ENCODE results near the gene MIS18A.

Gene MIS18A

DNA sequence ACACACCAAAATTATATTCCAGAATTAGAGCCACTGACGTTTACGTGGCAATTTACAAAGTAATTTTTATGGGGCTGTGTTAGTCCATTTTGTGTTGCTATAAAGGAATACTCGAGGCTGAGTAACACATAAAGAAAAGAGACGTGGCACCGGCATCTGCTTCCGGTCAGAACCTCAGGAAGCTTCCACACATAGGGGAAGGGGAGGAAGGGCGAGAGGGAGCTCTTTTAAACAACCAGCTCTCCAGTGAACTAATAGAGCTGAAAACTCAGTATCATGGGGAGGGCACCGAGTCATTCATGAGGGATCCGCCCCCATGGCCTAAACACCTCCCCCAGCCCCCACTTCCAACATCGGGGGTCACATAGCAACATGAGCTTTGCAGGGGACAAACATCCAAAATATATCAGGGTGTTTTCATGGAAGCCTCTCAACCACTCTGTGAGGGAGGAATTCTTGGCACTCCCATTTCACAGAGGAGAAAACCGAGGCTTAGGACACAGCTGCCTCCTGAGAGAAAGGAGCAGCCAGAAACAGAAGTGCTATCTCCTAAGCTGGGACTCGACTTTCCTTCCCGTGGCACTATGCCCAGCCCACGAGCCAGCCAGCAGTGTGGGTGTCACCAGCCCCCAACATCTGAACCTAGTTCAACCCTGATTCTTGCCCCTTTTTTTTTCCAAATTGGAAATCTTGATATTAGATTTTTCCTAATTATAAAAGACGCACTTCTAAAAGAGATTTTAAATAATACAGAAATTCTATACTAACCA lies 29.2 kb downstream of the MIS18A start:
- peak; percentile 44 for DNase-seq

DNA sequence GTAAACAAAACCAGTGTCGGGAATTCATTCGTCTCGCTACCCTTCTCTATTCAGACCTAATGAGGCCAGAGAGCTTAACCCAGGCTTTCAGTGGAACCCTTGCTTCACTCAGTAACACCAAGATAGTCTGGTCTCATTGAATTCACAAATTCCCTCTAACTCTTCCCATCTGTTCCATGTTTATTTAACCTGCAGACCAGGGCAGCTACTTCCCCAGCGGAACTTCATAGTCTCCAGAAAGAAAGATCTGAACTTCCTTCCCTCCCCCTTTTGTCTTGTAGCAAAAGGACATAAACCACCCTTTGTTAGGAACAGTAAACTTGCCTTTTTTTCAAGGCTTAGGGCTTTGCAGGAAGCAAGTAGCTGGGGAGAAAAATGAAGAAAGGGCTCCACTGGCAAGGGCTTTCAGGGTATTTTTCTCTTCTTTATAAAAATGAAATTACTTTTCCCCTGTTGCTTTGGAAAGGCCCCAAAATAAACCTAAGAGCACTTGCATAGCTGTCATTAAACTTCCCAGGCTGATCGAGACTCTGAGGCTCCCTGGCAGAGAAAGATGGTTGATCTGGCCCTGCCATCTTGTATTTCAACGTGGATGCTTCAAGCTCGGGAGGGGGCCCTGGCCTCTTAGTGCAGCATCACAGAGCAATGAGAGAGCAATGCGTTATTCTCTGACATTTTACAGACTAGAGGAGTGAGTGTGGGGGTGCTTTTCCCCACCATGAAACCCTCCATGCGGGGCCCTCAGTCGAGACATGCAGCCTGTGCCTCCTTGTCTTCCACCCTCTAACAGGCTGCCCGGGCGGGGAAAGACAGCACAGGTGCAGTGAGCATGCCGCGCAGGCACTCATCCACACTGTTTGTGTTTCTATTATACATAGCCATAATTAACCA lies 30.0 kb downstream of the MIS18A start:
- DNase-seq, result peak; percentile 55

DNA sequence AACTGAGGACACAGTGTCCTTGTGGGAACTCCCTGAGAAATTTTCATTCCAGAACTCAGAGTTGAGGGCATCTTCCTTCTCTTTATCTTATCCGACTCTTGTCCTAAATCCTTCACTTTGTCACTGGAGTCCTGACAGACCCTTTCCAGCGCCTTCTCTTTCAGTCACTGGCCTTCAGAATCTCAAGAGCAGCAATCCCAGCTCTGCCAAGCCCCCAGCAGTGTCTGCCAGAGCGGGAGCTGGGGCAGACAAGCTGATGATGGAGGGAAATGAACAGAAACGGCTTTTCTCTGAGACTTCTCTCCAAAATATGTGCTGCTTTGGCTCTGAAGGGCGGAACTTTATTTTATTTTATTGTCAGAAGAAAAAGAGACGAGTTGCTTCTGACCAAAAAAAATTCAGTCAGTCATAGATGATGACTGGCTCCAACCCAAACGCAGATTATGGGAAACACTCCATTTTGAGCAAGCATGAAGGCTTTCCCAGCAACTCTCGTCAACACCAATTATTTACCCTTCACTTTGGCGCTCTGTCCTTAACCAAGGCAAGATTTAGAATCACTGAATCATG lies 32.2 kb downstream of the MIS18A start:
- no peak for DNase-seq

DNA sequence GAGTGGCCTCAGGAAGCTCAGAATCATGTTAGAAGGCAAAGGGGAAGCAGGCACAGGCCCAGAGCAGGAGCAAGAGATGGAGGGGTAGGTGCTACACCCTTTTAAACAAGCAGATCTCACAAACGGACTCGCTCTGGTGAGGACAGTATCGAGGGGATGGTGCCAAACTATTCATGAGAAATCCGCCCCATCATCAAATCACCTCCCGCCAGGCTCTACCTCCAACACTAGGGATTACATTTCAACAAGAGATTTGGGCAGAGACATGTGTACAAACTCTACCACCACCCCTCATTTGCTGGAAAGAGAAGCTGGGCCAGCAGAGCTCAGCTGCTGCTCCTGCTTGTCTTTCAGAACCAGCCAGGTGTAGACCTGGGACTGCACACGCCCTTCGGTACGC lies 32.9 kb downstream of the MIS18A start:
- DNase-seq, result no peak

DNA sequence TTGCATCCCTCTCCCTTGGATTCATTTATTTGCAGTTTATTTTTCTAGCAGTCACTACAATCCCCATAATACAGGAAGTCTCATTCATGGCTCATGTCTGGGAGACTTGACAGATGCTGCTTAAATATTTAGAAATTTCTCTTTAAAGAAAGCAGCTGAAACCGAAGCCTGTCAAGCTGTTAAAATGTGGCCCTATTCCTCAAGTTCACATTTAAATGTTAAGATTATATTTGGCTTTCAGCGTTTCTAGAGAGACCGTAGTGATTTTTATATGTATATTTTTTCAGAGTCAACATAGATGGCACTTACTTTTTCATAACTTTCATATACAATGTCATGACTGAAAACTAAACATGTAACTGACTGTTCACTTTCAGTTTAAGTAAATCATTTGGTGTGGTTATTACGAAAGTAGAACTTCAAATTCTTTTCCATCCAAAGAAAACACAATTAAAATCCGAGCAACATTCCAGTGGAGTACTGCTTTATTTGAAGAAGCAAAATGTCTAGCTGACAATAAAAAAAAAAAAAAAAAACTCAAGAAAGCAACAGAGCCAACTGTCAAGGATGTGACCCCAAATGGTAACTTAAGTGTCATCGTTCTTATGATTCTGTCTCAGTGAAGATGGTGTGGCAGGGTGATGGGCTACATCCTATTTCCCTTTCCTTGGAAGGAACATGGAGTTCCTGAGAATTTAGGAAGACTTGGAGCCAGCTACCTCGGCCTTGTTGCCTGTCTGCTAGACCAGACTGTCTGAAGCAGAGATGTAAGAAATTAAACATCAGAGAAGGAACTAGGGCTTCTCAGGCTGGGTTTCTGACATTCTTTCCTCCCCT lies 37.8 kb downstream of the MIS18A start:
- no peak for DNase-seq

DNA sequence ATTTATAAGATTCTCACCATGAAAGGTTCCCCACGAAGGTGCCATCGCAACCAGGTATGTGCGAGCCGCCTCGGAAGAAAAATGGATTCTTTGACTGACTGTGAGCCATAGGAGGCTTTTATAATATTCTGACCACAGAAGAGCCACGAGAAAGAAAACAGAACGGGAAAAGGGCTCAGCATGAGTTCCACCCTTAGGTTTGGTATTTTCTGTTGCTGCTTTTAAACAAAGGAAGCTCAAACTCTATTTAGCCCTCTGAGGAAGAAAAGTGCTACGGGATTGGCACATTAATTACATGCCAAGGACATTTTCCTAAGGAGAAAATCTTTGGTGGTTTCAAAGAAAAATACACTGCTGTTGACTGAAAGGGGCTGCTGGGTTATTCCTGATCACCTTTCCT lies 39.3 kb downstream of the MIS18A start:
- no peak for DNase-seq

DNA sequence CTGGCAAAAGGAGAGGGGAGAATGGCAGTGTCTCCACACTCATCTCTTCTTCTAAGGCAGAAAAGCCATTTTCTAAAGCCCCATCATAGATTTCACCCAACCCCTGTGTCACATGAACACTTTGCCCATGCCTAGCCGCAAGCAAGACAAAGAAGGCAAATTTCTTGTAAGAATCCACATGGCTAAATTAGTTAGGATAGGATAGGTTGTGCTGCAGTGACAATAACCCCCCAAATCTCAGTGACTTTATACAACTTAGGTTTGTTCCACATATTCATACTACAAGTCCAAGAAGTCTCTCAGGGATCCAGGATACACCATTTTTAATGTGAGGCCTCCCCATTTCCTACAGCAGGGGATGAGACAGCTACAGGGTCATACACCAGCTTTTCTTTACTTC lies 40.8 kb downstream of the MIS18A start:
- no peak for DNase-seq

DNA sequence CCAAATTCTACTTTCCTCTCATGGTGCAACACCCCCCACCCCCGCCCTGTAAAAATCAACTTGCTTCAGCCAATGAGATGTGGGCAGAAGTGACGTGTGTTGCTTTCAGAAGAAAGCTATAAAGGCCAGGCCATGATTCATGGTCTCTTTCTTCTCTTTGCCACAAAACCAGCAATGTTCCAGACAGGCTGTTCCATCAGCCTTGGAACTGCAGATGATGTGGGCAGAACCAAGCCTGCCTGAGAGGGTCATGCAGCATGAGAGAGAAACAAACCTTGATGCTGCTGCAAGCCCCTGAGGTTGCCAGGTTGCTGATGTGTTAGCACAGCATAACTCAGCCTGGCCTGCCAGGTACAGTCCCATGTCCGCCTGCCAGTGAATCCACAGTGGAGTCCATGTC lies 41.8 kb downstream of the MIS18A start:
- DNase-seq, result no peak

DNA sequence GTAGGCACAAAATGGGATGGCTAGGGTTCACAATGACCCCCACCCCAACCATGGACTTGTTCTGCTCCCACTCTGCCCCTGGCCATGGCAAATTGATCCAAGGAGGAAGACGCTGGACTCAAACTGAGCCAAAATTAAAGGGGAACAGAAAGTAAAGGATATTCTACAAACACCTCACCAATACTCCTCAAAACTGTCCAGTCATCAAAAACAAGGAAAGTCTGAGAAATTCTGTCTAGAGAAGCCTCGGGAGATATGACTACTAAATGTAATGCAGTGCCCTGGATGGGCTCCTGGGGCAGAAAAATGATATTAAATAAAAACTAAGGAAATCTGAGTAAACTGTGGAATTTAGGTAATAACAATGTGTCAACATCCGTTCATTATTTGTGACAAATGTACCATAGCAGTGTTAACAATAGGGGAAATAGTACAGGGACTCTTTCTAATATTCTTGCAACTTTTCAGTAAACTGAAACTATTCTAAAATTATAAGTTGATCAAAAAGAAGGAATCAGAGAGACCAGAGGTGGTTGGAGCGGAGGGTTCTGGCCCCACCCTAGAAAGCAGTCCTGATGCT lies 45.0 kb downstream of the MIS18A start:
- DNase-seq, result no peak

DNA sequence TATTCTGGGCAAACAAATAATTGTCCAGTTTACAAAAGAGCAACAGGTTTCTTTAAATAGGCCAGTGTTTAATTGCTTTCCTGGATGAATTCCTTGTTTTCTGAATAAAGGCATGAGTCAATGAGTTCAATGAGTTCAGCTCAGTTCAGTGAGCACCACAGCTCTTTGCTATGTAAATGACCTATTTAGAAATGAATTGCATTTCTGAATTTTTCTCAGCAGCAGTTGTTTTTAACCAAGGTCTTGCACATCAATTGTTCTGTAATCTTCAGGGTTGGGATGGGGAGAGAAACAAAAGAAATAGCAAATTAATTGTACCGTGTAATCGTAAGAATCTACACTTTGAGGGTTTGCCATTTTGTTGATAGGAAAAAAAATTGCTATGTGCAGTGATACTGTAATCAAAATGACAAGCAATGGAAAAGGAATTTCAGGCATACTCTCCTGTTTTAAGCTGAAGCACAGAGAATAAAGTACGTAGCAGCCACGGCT lies 45.7 kb downstream of the MIS18A start:
- no peak for DNase-seq

DNA sequence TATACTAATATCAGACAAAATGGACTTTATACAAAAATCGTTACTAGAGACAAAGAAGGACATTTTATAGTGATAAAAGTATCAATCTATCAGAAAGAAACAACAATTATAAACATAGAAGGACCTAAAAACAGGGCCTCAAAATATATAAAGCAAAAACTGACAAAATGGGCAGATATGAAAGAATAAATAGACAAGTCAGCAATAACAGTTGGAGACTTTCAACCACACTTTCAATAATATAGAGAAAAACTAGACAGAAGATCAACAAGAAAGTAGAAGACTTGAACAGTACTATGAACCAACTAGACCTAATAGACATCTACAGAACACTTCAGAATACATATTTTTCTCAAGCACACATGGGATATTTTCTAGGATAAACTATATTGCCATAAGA lies 52.4 kb downstream of the MIS18A start:
- no peak for DNase-seq
